Smooth muscle cell (in vitro differentiated cells): Measurements from ENCODE around the gene SUGCT. TPM values are rescaled to one million over a fixed set of nuclear protein-coding genes. Genes with fewer than 3 reads are reported as not detected.

Experiments used
- DNase-seq: peaks from one replicate; lab custom pipeline; 2025; ENCODE audit not compliant: unreplicated experiment; lab: John Stamatoyannopoulos, UW
- H2AFZ ChIP-seq: fragments of 200-600 bp; sonication (generic); 2 replicates; pipeline ENCODE4 v1.6.0; 2016; ENCODE audit warnings: antibody characterized with exemption, low read depth, mild to moderate bottlenecking
- H3F3A ChIP-seq: fragments of 200-600 bp; sonication (generic); 2 replicates; pipeline ENCODE4 v1.6.0; 2017; ENCODE audit warnings: antibody characterized with exemption, low read depth
- H3K27ac ChIP-seq: fragments of 200-600 bp; sonication (generic); 2 replicates; pipeline ENCODE4 v1.5.1; 2016; ENCODE audit warnings: low read depth, mild to moderate bottlenecking
- H3K27me3 ChIP-seq: fragments of 200-600 bp; sonication (generic); 2 replicates; pipeline ENCODE4 v1.6.1; 2016; ENCODE audit warnings: low read depth, mild to moderate bottlenecking
- H3K36me3 ChIP-seq: fragments of 200-600 bp; sonication (generic); 2 replicates; pipeline ENCODE4 v1.5.1; 2016; ENCODE audit warnings: low read depth
- H3K4me1 ChIP-seq: fragments of 200-600 bp; sonication (generic); 2 replicates; pipeline ENCODE4 v1.5.1; 2016; ENCODE audit warnings: low read depth
- H3K4me2 ChIP-seq: fragments of 200-600 bp; sonication (generic); 2 replicates; pipeline ENCODE4 v1.6.0; 2016; ENCODE audit warnings: mild to moderate bottlenecking
- H3K4me3 ChIP-seq: fragments of 200-600 bp; sonication (generic); 2 replicates; pipeline ENCODE4 v1.5.1; 2016; ENCODE audit warnings: mild to moderate bottlenecking
- H3K79me2 ChIP-seq: fragments of 200-600 bp; sonication (generic); 2 replicates; pipeline ENCODE4 v1.6.0; 2016; ENCODE audit warnings: low read depth, mild to moderate bottlenecking
- H3K9ac ChIP-seq: fragments of 200-600 bp; sonication (generic); 2 replicates; pipeline ENCODE4 v1.6.0; 2016; ENCODE audit warnings: low read depth
- H3K9me3 ChIP-seq: fragments of 200-600 bp; sonication (generic); replicated peaks from 2 replicates; pipeline ENCODE4 v1.5.1; 2016; ENCODE audit warnings: low read depth
- H4K20me1 ChIP-seq: fragments of 200-600 bp; sonication (generic); 2 replicates; pipeline ENCODE4 v1.6.0; 2016; ENCODE audit warnings: low read depth
- WGBS: methylation state at CpG from one replicate; pipeline ENCODE4 v1.1.7; 2016; ENCODE audit warnings: low lambda C conversion rate; 5-methylcytosine and 5-hydroxymethylcytosine counted together
- polyA plus RNA-seq: library from polyadenylated mRNA; unstranded; fragments of >200 nt; fragmentation: Nextera tagmentation; extraction: Ambion mirVana; gene quantifications from 2 replicates; pipeline ENCODE4 v1.2.1, GENCODE V29; 2016
- total RNA-seq: library from RNA; depleted of rRNA; stranded (reverse); fragments of >200 nt; gene quantifications from 2 replicates; pipeline ENCODE4 v1.2.3, GENCODE V29; 2014
- TF ChIP-seq, protein P1 (sequence below): fragments of 200-600 bp; sonication (generic); IDR thresholded peaks from 2 replicates; pipeline ENCODE4 v1.5.1; 2017; ENCODE audit warnings: borderline replicate concordance, mild to moderate bottlenecking, antibody characterized with exemption; ENCODE audit not compliant: insufficient read depth, poor library complexity, severe bottlenecking

SUGCT gene
- total and polyA plus RNA-seq, 2 experiments from 2014 or later = 16.9 to 65.8 TPM

DNA sequence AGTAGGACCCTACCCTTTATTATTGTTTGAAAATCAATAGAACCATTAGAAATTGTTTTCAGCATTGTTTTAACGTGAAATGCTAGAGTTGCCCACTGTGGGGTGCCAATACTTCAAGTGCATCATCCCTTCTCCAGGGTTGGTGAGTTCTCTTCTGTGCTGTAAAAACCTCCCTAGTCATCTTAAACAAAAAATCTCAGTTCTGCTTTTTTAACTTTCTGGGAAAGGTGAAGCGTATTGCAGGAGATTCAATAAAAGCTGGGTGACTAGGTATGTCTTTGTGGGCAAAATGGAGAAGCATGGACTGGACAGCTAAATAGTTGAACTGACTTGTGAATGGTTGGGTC is 699.1 kb downstream of the SUGCT start:
- Histone ChIP-seq H4K20me1 (no peaks in the 10 kb centered on the region), H3K4me1 (no peaks in the 10 kb centered on the region), H3K27ac (no peak overlapping the region), H3K36me3 (no peaks in the 10 kb centered on the region), H3K9me3 (no peaks in the 10 kb centered on the region), H3K4me3 (no peak overlapping the region), H3K27me3 (no peaks in the 10 kb centered on the region), H3K9ac (no peak overlapping the region), H2AFZ (no peak overlapping the region), H3K4me2 (no peak overlapping the region), H3K79me2 (no peaks in the 10 kb centered on the region), H3F3A (no peaks in the 10 kb centered on the region)
- TF ChIP-seq, protein P1, sequence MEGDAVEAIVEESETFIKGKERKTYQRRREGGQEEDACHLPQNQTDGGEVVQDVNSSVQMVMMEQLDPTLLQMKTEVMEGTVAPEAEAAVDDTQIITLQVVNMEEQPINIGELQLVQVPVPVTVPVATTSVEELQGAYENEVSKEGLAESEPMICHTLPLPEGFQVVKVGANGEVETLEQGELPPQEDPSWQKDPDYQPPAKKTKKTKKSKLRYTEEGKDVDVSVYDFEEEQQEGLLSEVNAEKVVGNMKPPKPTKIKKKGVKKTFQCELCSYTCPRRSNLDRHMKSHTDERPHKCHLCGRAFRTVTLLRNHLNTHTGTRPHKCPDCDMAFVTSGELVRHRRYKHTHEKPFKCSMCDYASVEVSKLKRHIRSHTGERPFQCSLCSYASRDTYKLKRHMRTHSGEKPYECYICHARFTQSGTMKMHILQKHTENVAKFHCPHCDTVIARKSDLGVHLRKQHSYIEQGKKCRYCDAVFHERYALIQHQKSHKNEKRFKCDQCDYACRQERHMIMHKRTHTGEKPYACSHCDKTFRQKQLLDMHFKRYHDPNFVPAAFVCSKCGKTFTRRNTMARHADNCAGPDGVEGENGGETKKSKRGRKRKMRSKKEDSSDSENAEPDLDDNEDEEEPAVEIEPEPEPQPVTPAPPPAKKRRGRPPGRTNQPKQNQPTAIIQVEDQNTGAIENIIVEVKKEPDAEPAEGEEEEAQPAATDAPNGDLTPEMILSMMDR = no peak
- DNase-seq = no peak
- WGBS = 72% methylated on average over 2 of the region's 2 CpGs

DNA sequence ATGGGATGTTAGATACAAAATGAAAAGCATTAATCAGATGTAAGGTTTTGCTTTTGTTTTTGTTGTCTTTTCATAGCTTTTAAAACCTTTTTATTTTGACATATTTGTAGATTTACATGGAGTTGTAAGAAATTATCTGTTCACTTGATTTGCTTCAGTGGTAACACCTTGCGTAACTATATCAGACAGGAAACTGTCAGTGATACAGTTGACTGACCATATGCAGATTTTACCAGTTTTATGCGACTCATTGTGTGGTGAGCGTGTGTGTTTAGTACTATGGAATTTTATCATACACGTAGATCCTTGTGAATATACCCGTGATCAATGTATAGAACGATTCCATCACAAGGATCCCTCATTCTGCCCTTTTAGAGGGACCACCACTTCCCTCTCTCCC is 701.4 kb downstream of the SUGCT start:
- no peaks in the 10 kb centered on the region for H3K27me3 ChIP-seq
- H3F3A ChIP-seq = peaks cover 3% of the 10 kb centered on the region
- no peak for DNase-seq
- H3K4me2 ChIP-seq = no peak overlapping the region
- H3K9me3 ChIP-seq = peaks cover 6% of the 10 kb centered on the region
- TF ChIP-seq, protein P1 = no peak
- no peak overlapping the region for H3K4me3 ChIP-seq
- H4K20me1 ChIP-seq = no peaks in the 10 kb centered on the region
- H2AFZ ChIP-seq = no peak overlapping the region
- no peaks in the 10 kb centered on the region for H3K79me2 ChIP-seq
- WGBS = 57% methylated on average over 6 of the region's 6 CpGs
- no peaks in the 10 kb centered on the region for H3K4me1 ChIP-seq
- no peaks in the 10 kb centered on the region for H3K36me3 ChIP-seq
- H3K27ac ChIP-seq = no peak overlapping the region
- no peak overlapping the region for H3K9ac ChIP-seq

DNA sequence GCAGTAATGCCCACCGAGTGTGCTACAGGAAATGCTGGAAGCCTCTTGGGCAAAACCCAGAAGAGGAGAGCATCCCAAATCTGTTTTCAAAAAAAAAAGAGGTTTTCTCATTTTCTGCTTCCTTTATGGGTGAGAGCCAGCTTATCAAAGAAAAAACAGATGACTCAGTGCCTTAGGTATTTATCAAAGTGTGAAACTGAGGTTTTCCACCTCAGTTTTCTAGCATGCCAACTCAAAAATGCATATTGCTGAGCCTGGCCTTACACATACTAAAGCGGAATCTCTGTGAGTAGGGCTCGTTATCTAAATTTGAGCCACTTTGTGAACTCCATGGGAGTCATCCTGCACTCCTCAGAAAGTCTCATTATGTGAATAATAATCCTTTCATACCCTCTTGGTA is 705.1 kb downstream of the SUGCT start:
- WGBS = 74% methylated on average over 3 of the region's 3 CpGs

DNA sequence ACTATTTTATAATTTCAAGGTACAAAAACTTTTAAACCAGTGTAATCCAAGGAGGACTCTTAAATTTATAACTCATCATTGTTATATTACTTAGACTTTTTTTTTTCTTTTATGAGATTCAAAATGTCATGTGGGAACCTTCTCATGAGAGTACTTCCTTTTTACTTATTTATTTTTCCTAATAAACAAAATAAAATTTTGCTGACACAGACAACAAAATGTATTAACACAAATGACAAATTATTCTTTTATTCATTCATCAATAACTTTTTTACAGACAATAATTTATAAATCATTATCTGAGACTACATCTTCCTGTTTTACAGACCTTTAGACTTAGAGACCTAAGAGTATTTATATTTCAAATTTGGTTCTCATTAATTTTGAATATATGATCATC is 706.2 kb downstream of the SUGCT start:
- H3K4me2 ChIP-seq = no peak overlapping the region
- DNase-seq = no peak
- H2AFZ ChIP-seq = no peak overlapping the region
- no peak overlapping the region for H3K9ac ChIP-seq
- no peak overlapping the region for H3K27ac ChIP-seq
- no peaks in the 10 kb centered on the region for H3K4me1 ChIP-seq
- no peaks in the 10 kb centered on the region for H3K79me2 ChIP-seq
- no peak overlapping the region for H3K4me3 ChIP-seq
- TF ChIP-seq, protein P1 = no peak
- peaks cover 3% of the 10 kb centered on the region for H3F3A ChIP-seq
- H3K36me3 ChIP-seq = no peaks in the 10 kb centered on the region
- H3K9me3 ChIP-seq = peaks cover 6% of the 10 kb centered on the region
- H4K20me1 ChIP-seq = no peaks in the 10 kb centered on the region
- no peaks in the 10 kb centered on the region for H3K27me3 ChIP-seq

More for the DNA sequence above, 705.1 kb downstream of the SUGCT start:
- DNase-seq = no peak
- H3F3A ChIP-seq = peaks cover 3% of the 10 kb centered on the region
- H3K4me2 ChIP-seq = no peak overlapping the region
- no peaks in the 10 kb centered on the region for H4K20me1 ChIP-seq
- H3K27me3 ChIP-seq = no peaks in the 10 kb centered on the region
- H3K4me3 ChIP-seq = no peak overlapping the region
- H3K9me3 ChIP-seq = peaks cover 6% of the 10 kb centered on the region
- H3K9ac ChIP-seq = no peak overlapping the region
- no peaks in the 10 kb centered on the region for H3K79me2 ChIP-seq
- TF ChIP-seq, protein P1 = no peak
- H3K36me3 ChIP-seq = no peaks in the 10 kb centered on the region
- H2AFZ ChIP-seq = no peak overlapping the region
- H3K4me1 ChIP-seq = no peaks in the 10 kb centered on the region
- no peak overlapping the region for H3K27ac ChIP-seq
